Panc1 (cell line): ENCODE measurements around the gene TANC1. TPM values are rescaled to one million over a fixed set of nuclear protein-coding genes. Genes with fewer than 3 reads are reported as not detected.

Experiments used
- ATAC-seq: fragments of 200-7000 bp; cut with Tn5 transposase; 2 replicates; pipeline ENCODE4 v1.9.1; 2020; ENCODE audit warnings: mild to moderate bottlenecking, moderate library complexity
- BruUV-seq: library from RNA; stranded (reverse); fragments of 400-500 nt; replicated peaks from 2 replicates; lab custom pipeline; 2021; lab: Mats Ljungman, UMichigan
- CTCF ChIA-PET: fragments of 300-600 bp; sonication (Branson Sonifier 250); formaldehyde crosslinking; loops from one replicate; lab custom pipeline; 2022; ENCODE audit warnings: antibody characterized with exemption; lab: Charles Lee
- POLR2A ChIA-PET: fragments of 300-600 bp; sonication (Branson Sonifier 250); formaldehyde crosslinking; loops from one replicate; lab custom pipeline; 2022; ENCODE audit warnings: antibody characterized with exemption; lab: Charles Lee
- DNase-seq: peaks from one replicate; pipeline ENCODE4 v3.0.0-alpha.2; 2010; ENCODE audit warnings: low read depth, low spot score
- H3K27ac ChIP-seq: 2 replicates; pipeline ENCODE4 v1.5.1; 2011; ENCODE audit warnings: mild to moderate bottlenecking, low read length, inconsistent platforms
- H3K27me3 ChIP-seq: fragments of 200-500 bp; sonication (Bioruptor generic); 2 replicates; pipeline ENCODE4 v1.6.0; 2014; ENCODE audit warnings: low read length, inconsistent platforms; ENCODE audit not compliant: control insufficient read depth, insufficient read depth
- H3K36me3 ChIP-seq: fragments of 200-500 bp; sonication (Bioruptor generic); 2 replicates; pipeline ENCODE4 v1.5.1; 2014; ENCODE audit warnings: inconsistent platforms, mild to moderate bottlenecking, low read length, moderate library complexity; ENCODE audit not compliant: control insufficient read depth, insufficient read depth
- H3K4me1 ChIP-seq: 2 replicates; pipeline ENCODE4 v1.5.1; 2011; ENCODE audit warnings: inconsistent platforms, mild to moderate bottlenecking, low read length, moderate library complexity; ENCODE audit not compliant: control insufficient read depth, insufficient read depth
- H3K4me3 ChIP-seq, 2 experiments: 2 replicates each; pipeline ENCODE4 v1.5.1; 2011 to 2012; ENCODE audit warnings: low read depth in 2 of 2, low read length in 2 of 2, mild to moderate bottlenecking in 2 of 2, inconsistent platforms in 1 of 2, moderate library complexity in 1 of 2
- H3K9me3 ChIP-seq: fragments of 200-500 bp; sonication (Bioruptor generic); 2 replicates; pipeline ENCODE4 v1.5.1; 2014; ENCODE audit warnings: low read depth, mild to moderate bottlenecking, inconsistent platforms, low read length, moderate library complexity; ENCODE audit not compliant: control insufficient read depth, insufficient read depth
- POLR2AphosphoS5 ChIP-seq: IDR thresholded peaks from 2 replicates; pipeline ENCODE4 v1.6.1; 2012; ENCODE audit warnings: mild to moderate bottlenecking, low read depth, low read length, moderate library complexity
- SIN3A ChIP-seq: IDR thresholded peaks from 2 replicates; pipeline ENCODE4 v1.6.1; 2012; ENCODE audit warnings: low read depth, mild to moderate bottlenecking, low read length, moderate library complexity, borderline replicate concordance; ENCODE audit not compliant: insufficient read depth
- TCF7L2 ChIP-seq: IDR thresholded peaks from 2 replicates; pipeline ENCODE4 v1.6.1; 2011; ENCODE audit warnings: mild to moderate bottlenecking, low read depth, low read length, inconsistent platforms
- in situ Hi-C: cut with HindIII; loops from 2 replicates; pipeline ENCODE4 v1.10.0; 2016; ENCODE audit warnings: low sequenced_read_pairs, low pct_unique_long_range_greater_than_20kb
- intact Hi-C: fragments of 100-400 bp; cut with micrococcal nuclease; formaldehyde crosslinking; loops from one replicate; pipeline ENCODE4 v1.10.0; 2022; ENCODE audit not compliant: unreplicated experiment
- total RNA-seq: library from RNA; stranded (reverse); gene quantifications from one replicate; pipeline ENCODE4 v1.2.1, GENCODE V29; 2021; ENCODE audit not compliant: unreplicated experiment
- TF ChIP-seq, protein P1 (sequence below): fragments of 450-650 bp; IDR thresholded peaks from 2 replicates; pipeline ENCODE4 v1.5.1; 2017; ENCODE audit warnings: mild to moderate bottlenecking
- TF ChIP-seq, protein P2 (sequence below), 2 experiments: IDR thresholded peaks; 2 replicates each; pipeline ENCODE4 v1.6.1; 2011 to 2012; ENCODE audit warnings: low read depth in 2 of 2, control low read depth in 1 of 2, low read length in 1 of 2, mild to moderate bottlenecking in 1 of 2, moderate library complexity in 1 of 2; ENCODE audit not compliant: insufficient read depth in 1 of 2

TANC1 gene
- total RNA-seq, 1 experiment from 2014 or later, result 44.3 TPM

DNA sequence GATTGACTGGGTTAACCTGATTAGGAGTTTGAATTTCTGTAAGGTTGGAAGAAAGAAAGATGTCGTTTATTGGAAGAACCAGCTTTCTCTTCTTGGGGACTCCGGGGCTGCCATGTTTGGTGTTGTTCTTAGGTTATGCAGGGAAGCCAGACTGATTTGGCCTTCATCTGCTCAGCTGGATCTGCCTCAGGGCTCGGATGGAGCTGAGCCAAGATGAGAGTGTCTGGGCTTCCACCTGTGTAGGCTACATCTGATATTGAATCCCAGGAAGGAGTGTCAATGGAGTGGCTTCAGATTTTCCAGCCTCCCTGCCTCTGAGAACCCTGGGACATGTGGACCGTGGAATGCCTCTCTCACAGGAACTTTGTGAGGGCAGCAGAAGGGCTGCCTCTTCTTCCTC is 192.0 kb downstream of the TANC1 start:
- H3K36me3 ChIP-seq, result peaks cover 7% of the 10 kb centered on the region
- no peak overlapping the region for H3K4me3 ChIP-seq
- ATAC-seq, result no peak
- in situ Hi-C loops (no loop called here), intact Hi-C loops (no loop called here)
- H3K4me1 ChIP-seq, result no peaks in the 10 kb centered on the region
- H3K27me3 ChIP-seq, result no peaks in the 10 kb centered on the region
- TF ChIP-seq TCF7L2, result no peak
- TF ChIP-seq, protein P1, sequence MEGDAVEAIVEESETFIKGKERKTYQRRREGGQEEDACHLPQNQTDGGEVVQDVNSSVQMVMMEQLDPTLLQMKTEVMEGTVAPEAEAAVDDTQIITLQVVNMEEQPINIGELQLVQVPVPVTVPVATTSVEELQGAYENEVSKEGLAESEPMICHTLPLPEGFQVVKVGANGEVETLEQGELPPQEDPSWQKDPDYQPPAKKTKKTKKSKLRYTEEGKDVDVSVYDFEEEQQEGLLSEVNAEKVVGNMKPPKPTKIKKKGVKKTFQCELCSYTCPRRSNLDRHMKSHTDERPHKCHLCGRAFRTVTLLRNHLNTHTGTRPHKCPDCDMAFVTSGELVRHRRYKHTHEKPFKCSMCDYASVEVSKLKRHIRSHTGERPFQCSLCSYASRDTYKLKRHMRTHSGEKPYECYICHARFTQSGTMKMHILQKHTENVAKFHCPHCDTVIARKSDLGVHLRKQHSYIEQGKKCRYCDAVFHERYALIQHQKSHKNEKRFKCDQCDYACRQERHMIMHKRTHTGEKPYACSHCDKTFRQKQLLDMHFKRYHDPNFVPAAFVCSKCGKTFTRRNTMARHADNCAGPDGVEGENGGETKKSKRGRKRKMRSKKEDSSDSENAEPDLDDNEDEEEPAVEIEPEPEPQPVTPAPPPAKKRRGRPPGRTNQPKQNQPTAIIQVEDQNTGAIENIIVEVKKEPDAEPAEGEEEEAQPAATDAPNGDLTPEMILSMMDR, result no peak
- CTCF ChIA-PET, result interaction anchor here (0.5 kb wide), 1 partner anchor 24 kb away, joined by 7 read pairs; no protein-coding TSS in a partner anchor
- H3K9me3 ChIP-seq, result no peaks in the 10 kb centered on the region
- no peak for DNase-seq
- H3K27ac ChIP-seq, result no peak overlapping the region
- POLR2A ChIA-PET, result no interaction called here
- BruUV-seq, result no TSS peak

DNA sequence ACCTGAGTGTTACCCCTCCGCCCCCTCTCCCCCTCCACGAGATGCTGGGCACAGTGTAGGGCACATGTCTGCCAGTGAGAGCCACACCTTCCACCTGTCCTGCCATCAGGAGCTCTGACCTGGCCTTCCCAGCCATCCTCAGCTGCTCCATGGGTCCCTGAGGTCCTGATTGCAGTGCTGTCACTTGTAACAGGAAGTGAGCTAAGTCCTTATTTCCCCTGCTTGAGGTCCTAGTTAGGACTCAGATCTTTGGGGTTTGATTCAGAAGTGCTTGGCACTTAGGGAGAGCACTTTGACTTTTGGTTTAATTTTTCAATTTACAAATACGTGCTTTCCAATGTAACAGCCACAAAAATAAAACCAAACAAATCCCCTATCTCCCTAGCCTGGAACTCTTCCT is 192.5 kb downstream of the TANC1 start:
- no peaks in the 10 kb centered on the region for H3K9me3 ChIP-seq
- ATAC-seq (no peak), DNase-seq (no peak)
- no peaks in the 10 kb centered on the region for H3K4me1 ChIP-seq
- intact Hi-C loops, result no loop called here
- POLR2A ChIA-PET, result interaction anchor here (0.7 kb wide), 1 partner anchor 162 kb away, joined by 3 read pairs; no protein-coding TSS in a partner anchor
- in situ Hi-C loops, result no loop called here
- CTCF ChIA-PET, result interaction anchor here (0.5 kb wide), 1 partner anchor 25 kb away, joined by 7 read pairs; no protein-coding TSS in a partner anchor
- no peak overlapping the region for H3K27ac ChIP-seq
- H3K27me3 ChIP-seq, result no peaks in the 10 kb centered on the region
- H3K36me3 ChIP-seq, result peaks cover 3% of the 10 kb centered on the region
- no TSS peak for BruUV-seq
- H3K4me3 ChIP-seq, result no peak overlapping the region
- TF ChIP-seq, protein P2, sequence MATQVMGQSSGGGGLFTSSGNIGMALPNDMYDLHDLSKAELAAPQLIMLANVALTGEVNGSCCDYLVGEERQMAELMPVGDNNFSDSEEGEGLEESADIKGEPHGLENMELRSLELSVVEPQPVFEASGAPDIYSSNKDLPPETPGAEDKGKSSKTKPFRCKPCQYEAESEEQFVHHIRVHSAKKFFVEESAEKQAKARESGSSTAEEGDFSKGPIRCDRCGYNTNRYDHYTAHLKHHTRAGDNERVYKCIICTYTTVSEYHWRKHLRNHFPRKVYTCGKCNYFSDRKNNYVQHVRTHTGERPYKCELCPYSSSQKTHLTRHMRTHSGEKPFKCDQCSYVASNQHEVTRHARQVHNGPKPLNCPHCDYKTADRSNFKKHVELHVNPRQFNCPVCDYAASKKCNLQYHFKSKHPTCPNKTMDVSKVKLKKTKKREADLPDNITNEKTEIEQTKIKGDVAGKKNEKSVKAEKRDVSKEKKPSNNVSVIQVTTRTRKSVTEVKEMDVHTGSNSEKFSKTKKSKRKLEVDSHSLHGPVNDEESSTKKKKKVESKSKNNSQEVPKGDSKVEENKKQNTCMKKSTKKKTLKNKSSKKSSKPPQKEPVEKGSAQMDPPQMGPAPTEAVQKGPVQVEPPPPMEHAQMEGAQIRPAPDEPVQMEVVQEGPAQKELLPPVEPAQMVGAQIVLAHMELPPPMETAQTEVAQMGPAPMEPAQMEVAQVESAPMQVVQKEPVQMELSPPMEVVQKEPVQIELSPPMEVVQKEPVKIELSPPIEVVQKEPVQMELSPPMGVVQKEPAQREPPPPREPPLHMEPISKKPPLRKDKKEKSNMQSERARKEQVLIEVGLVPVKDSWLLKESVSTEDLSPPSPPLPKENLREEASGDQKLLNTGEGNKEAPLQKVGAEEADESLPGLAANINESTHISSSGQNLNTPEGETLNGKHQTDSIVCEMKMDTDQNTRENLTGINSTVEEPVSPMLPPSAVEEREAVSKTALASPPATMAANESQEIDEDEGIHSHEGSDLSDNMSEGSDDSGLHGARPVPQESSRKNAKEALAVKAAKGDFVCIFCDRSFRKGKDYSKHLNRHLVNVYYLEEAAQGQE (IDR thresholded peaks at IDR 0.05; ENCODE audit: insufficient read depth in 1 of 2, low read depth in 2 of 2, low read length in 1 of 2), result no peak
- TF ChIP-seq, protein P1, result no peak
- TF ChIP-seq SIN3A (no peak), POLR2AphosphoS5 (no peak), TCF7L2 (no peak)
